KMS-11 (cell line): ENCODE results near the gene KRTAP4-2.

ENCODE experiments used
- H2AFZ ChIP-seq: fragments of 200-600 bp; sonication (generic); 2 replicates; pipeline ENCODE4 v1.6.1; 2016; ENCODE audit warnings: antibody characterized with exemption, mixed run types, low read depth
- H3K27ac ChIP-seq: fragments of 200-600 bp; sonication (generic); 2 replicates; pipeline ENCODE4 v1.6.1; 2016; ENCODE audit warnings: mild to moderate bottlenecking, mixed run types
- H3K27me3 ChIP-seq: fragments of 200-600 bp; sonication (generic); 2 replicates; pipeline ENCODE4 v1.6.1; 2017; ENCODE audit warnings: mild to moderate bottlenecking, low read depth, mixed run types, moderate library complexity; ENCODE audit not compliant: insufficient read depth
- H3K36me3 ChIP-seq: fragments of 200-600 bp; sonication (generic); 2 replicates; pipeline ENCODE4 v1.6.1; 2017; ENCODE audit warnings: mild to moderate bottlenecking, mixed run types; ENCODE audit not compliant: insufficient read depth
- H3K4me1 ChIP-seq: fragments of 200-600 bp; sonication (generic); 2 replicates; pipeline ENCODE4 v1.6.1; 2016; ENCODE audit warnings: mild to moderate bottlenecking, low read depth, mixed run types; ENCODE audit not compliant: poor library complexity, severe bottlenecking
- H3K4me2 ChIP-seq: fragments of 200-600 bp; sonication (generic); 2 replicates; pipeline ENCODE4 v1.7.0; 2016; ENCODE audit warnings: mild to moderate bottlenecking, mixed run types
- H3K4me3 ChIP-seq: fragments of 200-600 bp; sonication (generic); IDR thresholded peaks from 2 replicates; pipeline ENCODE4 v1.6.1; 2017; ENCODE audit warnings: low read depth, low read length, mixed read lengths; ENCODE audit not compliant: insufficient read depth
- H3K79me2 ChIP-seq: fragments of 200-600 bp; sonication (generic); 2 replicates; pipeline ENCODE4 v1.6.1; 2016; ENCODE audit warnings: low read depth, mixed run types; ENCODE audit not compliant: insufficient read depth
- H3K9ac ChIP-seq: fragments of 200-600 bp; sonication (generic); 2 replicates; pipeline ENCODE4 v1.6.1; 2016; ENCODE audit warnings: mild to moderate bottlenecking, mixed run types
- H4K20me1 ChIP-seq: fragments of 200-600 bp; sonication (generic); 2 replicates; pipeline ENCODE4 v1.6.1; 2016; ENCODE audit warnings: mild to moderate bottlenecking, mixed run types; ENCODE audit not compliant: insufficient read depth
- CTCF ChIP-seq: fragments of 200-600 bp; sonication (generic); conservative IDR thresholded peaks from 2 replicates; pipeline ENCODE4 v1.6.1; 2017; ENCODE audit warnings: low read depth, mild to moderate bottlenecking, antibody characterized with exemption, low read length, moderate library complexity, mixed read lengths

The KRTAP4-2 gene

GRCh38 chr17:41178843-41179616, 1.0 kb upstream of the KRTAP4-2 start:
- Histone ChIP-seq H3K27ac (no peak overlapping the region), H3K4me2 (no peak overlapping the region), H2AFZ (no peak overlapping the region), H3K4me1 (peaks cover 10% of the 10 kb centered on the region), H3K79me2 (no peaks in the 10 kb centered on the region), H4K20me1 (no peaks in the 10 kb centered on the region), H3K27me3 (no peaks in the 10 kb centered on the region), H3K9ac (no peak overlapping the region), H3K36me3 (no peaks in the 10 kb centered on the region), H3K4me3 (no peak overlapping the region)
- TF ChIP-seq CTCF, result no peak

GRCh38 chr17:41178341-41178740, 320 bp upstream of the KRTAP4-2 start:
- H2AFZ ChIP-seq, result no peak overlapping the region
- H3K4me3 ChIP-seq, result no peak overlapping the region
- H3K9ac ChIP-seq, result no peak overlapping the region
- H3K4me1 ChIP-seq, result peaks cover 10% of the 10 kb centered on the region
- no peak for TF ChIP-seq CTCF
- H3K79me2 ChIP-seq, result no peaks in the 10 kb centered on the region
- H4K20me1 ChIP-seq, result no peaks in the 10 kb centered on the region
- H3K4me2 ChIP-seq, result no peak overlapping the region
- H3K36me3 ChIP-seq, result no peaks in the 10 kb centered on the region
- H3K27ac ChIP-seq, result no peak overlapping the region
- no peaks in the 10 kb centered on the region for H3K27me3 ChIP-seq

- no peak overlapping the region for H3K4me2 ChIP-seq
- no peak overlapping the region for H2AFZ ChIP-seq
- no peak overlapping the region for H3K9ac ChIP-seq
- H3K4me3 ChIP-seq, result no peak overlapping the region
- no peaks in the 10 kb centered on the region for H4K20me1 ChIP-seq
- H3K27ac ChIP-seq, result no peak overlapping the region
- no peaks in the 10 kb centered on the region for H3K79me2 ChIP-seq
- H3K36me3 ChIP-seq, result no peaks in the 10 kb centered on the region
- no peak for TF ChIP-seq CTCF
- no peaks in the 10 kb centered on the region for H3K27me3 ChIP-seq
- H3K4me1 ChIP-seq, result peaks cover 10% of the 10 kb centered on the region
Measured at GRCh38 chr17:41176744-41177387, 1.2 kb downstream of the KRTAP4-2 start.

- Histone ChIP-seq H3K27ac (no peak overlapping the region), H3K9ac (no peak overlapping the region), H3K36me3 (no peaks in the 10 kb centered on the region), H3K79me2 (no peaks in the 10 kb centered on the region), H3K4me3 (no peak overlapping the region), H2AFZ (no peak overlapping the region), H3K27me3 (no peaks in the 10 kb centered on the region), H3K4me2 (no peak overlapping the region), H3K4me1 (peaks cover 7% of the 10 kb centered on the region), H4K20me1 (no peaks in the 10 kb centered on the region)
- TF ChIP-seq CTCF, result no peak
Measured at GRCh38 chr17:41171886-41172285, 6.1 kb downstream of the KRTAP4-2 start.
